Keratinocyte (primary cell): ENCODE data around the gene PHACTR2. TPM values are rescaled to one million over a fixed set of nuclear protein-coding genes. Genes with fewer than 3 reads are reported as not detected.

Experiments
- DNase-seq: peaks from one replicate; pipeline ENCODE4 v3.0.0-alpha.2; 2011; ENCODE audit warnings: low read depth, missing footprints, low spot score
- FAIRE-seq: peaks from 2 replicates; lab custom pipeline; 2011; peaks lifted over from hg19 to GRCh38; lab: Jason Lieb, UNC
- H2AFZ ChIP-seq: 2 replicates; pipeline ENCODE4 v1.6.0; 2012; ENCODE audit warnings: low read length, control low read depth, inconsistent platforms; ENCODE audit not compliant: control insufficient read depth
- H3K27ac ChIP-seq: 2 replicates; pipeline ENCODE4 v1.5.1; 2011; ENCODE audit warnings: low read length; ENCODE audit not compliant: control insufficient read depth, insufficient read depth
- H3K27me3 ChIP-seq: 3 replicates; pipeline ENCODE4 v1.6.0; 2011; ENCODE audit warnings: low read length; ENCODE audit not compliant: control insufficient read depth, insufficient read depth; ENCODE audit errors: extremely low read depth
- H3K36me3 ChIP-seq, 2 experiments: 2 replicates in 1 of 2; 3 replicates in 1 of 2; pipeline ENCODE4 v1.5.1; 2011; ENCODE audit warnings: low read length in 2 of 2, mild to moderate bottlenecking in 1 of 2; ENCODE audit not compliant: control insufficient read depth in 2 of 2, insufficient read depth in 2 of 2; ENCODE audit errors: extremely low read depth in 1 of 2
- H3K4me1 ChIP-seq: 3 replicates; pipeline ENCODE4 v1.5.1; 2011; ENCODE audit warnings: low read length; ENCODE audit not compliant: control insufficient read depth, insufficient read depth; ENCODE audit errors: extremely low read depth
- H3K4me2 ChIP-seq: 3 replicates; pipeline ENCODE4 v1.6.0; 2011; ENCODE audit warnings: low read depth, low read length; ENCODE audit not compliant: control insufficient read depth, insufficient read depth; ENCODE audit errors: extremely low read depth
- H3K4me3 ChIP-seq, 3 experiments: fragments of 200-600 bp in 1 of 3; sonication (generic) in 1 of 3; 2 replicates in 2 of 3; 3 replicates in 1 of 3; pipeline ENCODE4 v1.5.1; 2011 to 2016; ENCODE audit warnings: low read length in 3 of 3, mild to moderate bottlenecking in 3 of 3, control low read depth in 2 of 3, inconsistent platforms in 1 of 3, low read depth in 1 of 3, mixed read lengths in 1 of 3, mixed run types in 1 of 3, moderate library complexity in 1 of 3; ENCODE audit not compliant: control insufficient read depth in 2 of 3, insufficient read depth in 2 of 3; ENCODE audit errors: extremely low read depth in 1 of 3
- H3K79me2 ChIP-seq: 2 replicates; pipeline ENCODE4 v1.6.0; 2012; ENCODE audit warnings: low read length; ENCODE audit not compliant: control insufficient read depth, insufficient read depth
- H3K9ac ChIP-seq: 3 replicates; pipeline ENCODE4 v1.6.0; 2011; ENCODE audit warnings: low read length; ENCODE audit not compliant: control insufficient read depth, insufficient read depth; ENCODE audit errors: extremely low read depth
- H3K9me1 ChIP-seq: 3 replicates; pipeline ENCODE4 v1.6.0; 2011; ENCODE audit warnings: low read length; ENCODE audit not compliant: control insufficient read depth, insufficient read depth; ENCODE audit errors: extremely low read depth
- H3K9me3 ChIP-seq: 2 replicates; pipeline ENCODE4 v1.5.1; 2012; ENCODE audit warnings: low read depth, low read length; ENCODE audit not compliant: control insufficient read depth
- H4K20me1 ChIP-seq: 3 replicates; pipeline ENCODE4 v1.6.0; 2011; ENCODE audit warnings: low read length; ENCODE audit not compliant: control insufficient read depth, insufficient read depth; ENCODE audit errors: extremely low read depth
- EZH2 ChIP-seq: IDR thresholded peaks from one replicate; pipeline ENCODE4 v1.6.1; 2012; ENCODE audit warnings: inconsistent platforms, mild to moderate bottlenecking, low read length, moderate library complexity
- dilution Hi-C: fragments of 300-500 bp; cut with MboI; formaldehyde crosslinking; loops from one replicate; pipeline ENCODE4 v1.7.0; 2020; ENCODE audit warnings: low sequenced_read_pairs; ENCODE audit not compliant: extremely low pct_ligation_motif_present
- polyA plus RNA-seq, 5 experiments: library from polyadenylated mRNA; depleted of rRNA in 3 of 5; stranded (reverse) in 3 of 5; stranded (forward) in 1 of 5; unstranded in 1 of 5; fragments of >200 nt; gene quantifications; 1 replicate in 1 of 5; 2 replicates in 3 of 5; 3 replicates in 1 of 5; pipeline versions ENCODE4 v1.2.1 to v1.2.3, GENCODE V29; 2011 to 2012; ENCODE audit warnings: missing spikeins in 2 of 5, low read depth in 1 of 5, low replicate concordance in 1 of 5
- TF ChIP-seq, protein P1 (sequence below), 3 experiments: IDR thresholded peaks in 1 of 3; conservative IDR thresholded peaks in 1 of 3; optimal IDR thresholded peaks in 1 of 3; 2 replicates in 2 of 3; 3 replicates in 1 of 3; pipeline versions ENCODE3 to v1.5.1; 2011; ENCODE audit warnings: low read length in 3 of 3, mild to moderate bottlenecking in 3 of 3, moderate library complexity in 2 of 3, control low read depth in 1 of 3, inconsistent platforms in 1 of 3; ENCODE audit not compliant: insufficient read depth in 2 of 3; ENCODE audit errors: extremely low read depth in 1 of 3

Gene PHACTR2
- polyA plus RNA-seq, 1 donor (not counting 4 experiments of a cell fraction or from before 2014, with no cell fraction given) = 9.4 TPM

GRCh38 chr6:143695969-143696663, 18.4 kb downstream of the PHACTR2 start:
- no peak for DNase-seq
- dilution Hi-C loops = no loop called here
- Histone ChIP-seq H4K20me1 (no peaks in the 10 kb centered on the region), H3K27me3 (no peaks in the 10 kb centered on the region), H3K4me1 (peaks cover 7% of the 10 kb centered on the region), H3K9me3 (no peaks in the 10 kb centered on the region), H3K9me1 (no peaks in the 10 kb centered on the region), H2AFZ (no peak overlapping the region), H3K4me3 (no peak overlapping the region), H3K9ac (no peak overlapping the region), H3K36me3 (no peaks in the 10 kb centered on the region), H3K4me2 (no peak overlapping the region), H3K79me2 (peaks cover 14% of the 10 kb centered on the region), H3K27ac (no peak overlapping the region)
- no peak for TF ChIP-seq EZH2
- no peak for FAIRE-seq

DNA sequence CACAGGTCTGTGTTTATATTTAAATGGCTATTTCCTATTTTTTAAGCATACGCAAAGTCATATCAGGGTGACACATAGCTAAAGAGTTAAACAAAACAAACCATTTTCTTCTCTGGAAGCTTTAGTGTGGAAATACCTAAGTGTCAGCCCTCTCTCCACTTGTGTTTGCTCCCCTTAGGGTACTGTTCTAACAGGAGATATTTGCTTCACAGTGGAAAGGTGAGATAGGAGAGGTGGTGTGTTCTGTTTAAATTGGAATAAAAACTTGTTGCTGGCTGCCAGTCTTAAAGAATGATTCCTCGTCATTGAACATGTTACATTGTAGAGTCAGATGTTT, 18.9 kb downstream of the PHACTR2 start:
- Histone ChIP-seq H3K27ac (no peak overlapping the region), H3K4me1 (peaks cover 7% of the 10 kb centered on the region), H2AFZ (no peak overlapping the region), H3K4me2 (no peak overlapping the region), H4K20me1 (no peaks in the 10 kb centered on the region), H3K9me3 (no peaks in the 10 kb centered on the region), H3K4me3 (no peak overlapping the region), H3K9me1 (no peaks in the 10 kb centered on the region), H3K27me3 (no peaks in the 10 kb centered on the region), H3K9ac (no peak overlapping the region), H3K36me3 (no peaks in the 10 kb centered on the region), H3K79me2 (peaks cover 14% of the 10 kb centered on the region)
- no peak for DNase-seq
- dilution Hi-C loops = no loop called here
- no peak for FAIRE-seq
- TF ChIP-seq, protein P1, sequence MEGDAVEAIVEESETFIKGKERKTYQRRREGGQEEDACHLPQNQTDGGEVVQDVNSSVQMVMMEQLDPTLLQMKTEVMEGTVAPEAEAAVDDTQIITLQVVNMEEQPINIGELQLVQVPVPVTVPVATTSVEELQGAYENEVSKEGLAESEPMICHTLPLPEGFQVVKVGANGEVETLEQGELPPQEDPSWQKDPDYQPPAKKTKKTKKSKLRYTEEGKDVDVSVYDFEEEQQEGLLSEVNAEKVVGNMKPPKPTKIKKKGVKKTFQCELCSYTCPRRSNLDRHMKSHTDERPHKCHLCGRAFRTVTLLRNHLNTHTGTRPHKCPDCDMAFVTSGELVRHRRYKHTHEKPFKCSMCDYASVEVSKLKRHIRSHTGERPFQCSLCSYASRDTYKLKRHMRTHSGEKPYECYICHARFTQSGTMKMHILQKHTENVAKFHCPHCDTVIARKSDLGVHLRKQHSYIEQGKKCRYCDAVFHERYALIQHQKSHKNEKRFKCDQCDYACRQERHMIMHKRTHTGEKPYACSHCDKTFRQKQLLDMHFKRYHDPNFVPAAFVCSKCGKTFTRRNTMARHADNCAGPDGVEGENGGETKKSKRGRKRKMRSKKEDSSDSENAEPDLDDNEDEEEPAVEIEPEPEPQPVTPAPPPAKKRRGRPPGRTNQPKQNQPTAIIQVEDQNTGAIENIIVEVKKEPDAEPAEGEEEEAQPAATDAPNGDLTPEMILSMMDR (optimal IDR thresholded peaks at IDR 0.05 in 1 of 3, IDR thresholded peaks at IDR 0.05 in 1 of 3, conservative IDR thresholded peaks at IDR 0.05 in 1 of 3; ENCODE audit: extremely low read depth in 1 of 3, insufficient read depth in 2 of 3, low read length in 3 of 3) = no peak
- no peak for TF ChIP-seq EZH2
